Activated CD8-positive, alpha-beta memory T cell treated with anti-CD3 and anti-CD28 coated beads for 36 hours (primary cell): Measurements from ENCODE around the gene ROM1. TPM values are rescaled to one million over a fixed set of nuclear protein-coding genes. Genes with fewer than 3 reads are reported as not detected.

Experiments
- CTCF ChIA-PET: fragments of 350-600 bp; sonication (Branson Sonifier 250); formaldehyde crosslinking; loops from one replicate; lab custom pipeline; 2021; ENCODE audit warnings: antibody characterized with exemption; lab: Charles Lee
- POLR2A ChIA-PET: fragments of 350-600 bp; sonication (Branson Sonifier 250); formaldehyde crosslinking; loops from one replicate; lab custom pipeline; 2021; ENCODE audit warnings: antibody characterized with exemption; lab: Charles Lee
- total RNA-seq, 2 experiments: library from RNA; stranded (reverse); gene quantifications; one replicate each; pipeline ENCODE4 v1.2.3, GENCODE V29; 2021

Gene ROM1
- total RNA-seq, 2 experiments from 2014 or later, result 3.0 to 3.2 TPM

GRCh38 chr11:62649486-62649885 is 36.4 kb downstream of the ROM1 start:
- ChIA-PET POLR2A (interaction anchor here (5.1 kb wide), 1 partner anchor 17 kb away, joined by 45 read pairs; the partner anchor contains the start of genes C11orf98 and CSKMT), CTCF (interaction anchor here (1.3 to 2.1 kb wide), 3 partner anchors 38 to 58 kb away, joined by 4 to 6 read pairs (median 5); partner anchors contain the start of gene TUT1)

GRCh38 chr11:62650283-62650682 is 37.2 kb downstream of the ROM1 start:
- ChIA-PET POLR2A (interaction anchor here (5.1 kb wide), 1 partner anchor 16 kb away, joined by 45 read pairs; the partner anchor contains the start of genes C11orf98 and CSKMT), CTCF (interaction anchor here (0.6 to 1.6 kb wide), 3 partner anchors 15 to 57 kb away, joined by 3 to 5 read pairs (median 3); partner anchors contain the start of genes C11orf98, CSKMT, LBHD1 and UQCC3)

- POLR2A ChIA-PET, result interaction anchor here (1.0 to 1.4 kb wide), 7 partner anchors 10 to 225 kb away, joined by 4 to 19 read pairs (median 5); partner anchors contain the start of genes B3GAT3, C11orf98, CSKMT and LBHD1
- CTCF ChIA-PET, result interaction anchor here (0.8 to 1.0 kb wide), 5 partner anchors 11 to 60 kb away, joined by 3 to 8 read pairs (median 3); partner anchors contain the start of genes B3GAT3, C11orf98 and CSKMT
These were observed 39.3 kb downstream of the ROM1 start for GRCh38 chr11:62652161-62653006.

- ChIA-PET POLR2A (interaction anchor here (0.6 to 1.3 kb wide), 3 partner anchors 13 to 686 kb away, joined by 3 to 5 read pairs (median 4); no protein-coding TSS in a partner anchor), CTCF (interaction anchor here (0.6 to 0.9 kb wide), 2 partner anchors 19 to 43 kb away, joined by 3 to 4 read pairs; no protein-coding TSS in a partner anchor)
These were observed 41.2 kb downstream of the ROM1 start for GRCh38 chr11:62654297-62654696.

- POLR2A ChIA-PET, result interaction anchor here (0.5 to 2.4 kb wide), 2 partner anchors 8 to 11 kb away, joined by 3 to 12 read pairs; partner anchors contain the start of genes C11orf98 and CSKMT
- CTCF ChIA-PET, result interaction anchor here (0.9 to 1.2 kb wide), 2 partner anchors 9 to 12 kb away, joined by 3 read pairs; no protein-coding TSS in a partner anchor
These were observed 43.9 kb downstream of the ROM1 start for GRCh38 chr11:62656796-62657429.

GRCh38 chr11:62664405-62665074 is 51.5 kb downstream of the ROM1 start:
- ChIA-PET POLR2A (interaction anchor here (0.5 to 4.0 kb wide), 34 partner anchors 9 to 997 kb away, joined by 3 to 45 read pairs (median 5); partner anchors contain the start of genes B3GAT3, EEF1G, EML3 and GANAB), CTCF (interaction anchor here (0.6 to 2.0 kb wide), 14 partner anchors 9 to 240 kb away, joined by 3 to 10 read pairs (median 4); partner anchors contain the start of genes B3GAT3, GANAB, INTS5 and TUT1)

Other genes with a start within 250 kb of the ROM1 start
- not detected for gene SCGB1A1, start 194.2 kb upstream of the ROM1 start, total RNA-seq
- gene AHNAK, start 66.5 kb upstream of the ROM1 start, total RNA-seq, result 10 to 100 TPM; 70.7 to 75.1 TPM
- 1,000 to 10,000 TPM; 1,860 to 1,862 TPM for gene EEF1G, start 39.4 kb upstream of the ROM1 start, total RNA-seq
- 10 to 100 TPM; 30.9 to 33.0 TPM for gene TUT1, start 21.7 kb upstream of the ROM1 start, total RNA-seq
- gene MTA2, start 11.4 kb upstream of the ROM1 start, total RNA-seq, result 100 to 1,000 TPM; 214 to 216 TPM
- 100 to 1,000 TPM; 126 to 131 TPM for gene EML3, start 482 bp upstream of the ROM1 start, total RNA-seq
- 10 to 100 TPM; 72.5 to 77.8 TPM for gene B3GAT3, start 8.7 kb downstream of the ROM1 start, total RNA-seq
- 100 to 1,000 TPM; 214 to 215 TPM for gene GANAB, start 33.4 kb downstream of the ROM1 start, total RNA-seq
- gene INTS5, start 40.0 kb downstream of the ROM1 start, total RNA-seq, result 10 to 100 TPM; 43.9 to 44.5 TPM
- 100 to 1,000 TPM; 160 to 172 TPM for gene C11orf98, start 52.0 kb downstream of the ROM1 start, total RNA-seq
- 10 to 100 TPM; 46.9 to 51.0 TPM for gene CSKMT, start 52.1 kb downstream of the ROM1 start, total RNA-seq
- gene UQCC3, start 58.4 kb downstream of the ROM1 start, total RNA-seq, result 1 to 10 TPM; 5.3 to 6.0 TPM
- 10 to 100 TPM; 21.3 to 24.6 TPM for gene LBHD1, start 59.0 kb downstream of the ROM1 start, total RNA-seq
- gene UBXN1, start 65.8 kb downstream of the ROM1 start, total RNA-seq, result 100 to 1,000 TPM; 129 TPM
- under 1 TPM; 0.10 to 0.13 TPM for gene LRRN4CL, start 76.3 kb downstream of the ROM1 start, total RNA-seq
- gene BSCL2, start 94.2 kb downstream of the ROM1 start, total RNA-seq, result 10 to 100 TPM; 32.9 to 39.1 TPM
- gene GNG3, start 94.4 kb downstream of the ROM1 start, total RNA-seq, result not detected
- 10 to 100 TPM; 56.2 to 61.9 TPM for gene HNRNPUL2, start 114.2 kb downstream of the ROM1 start, total RNA-seq
- 10 to 100 TPM; 31.6 to 33.2 TPM for gene TTC9C, start 115.2 kb downstream of the ROM1 start, total RNA-seq
- 1 to 10 TPM; 9.3 to 9.8 TPM for gene ZBTB3, start 140.9 kb downstream of the ROM1 start, total RNA-seq
- gene POLR2G, start 148.3 kb downstream of the ROM1 start, total RNA-seq, result 100 to 1,000 TPM; 137 to 146 TPM
- 10 to 100 TPM; 17.5 to 18.6 TPM for gene TAF6L, start 158.1 kb downstream of the ROM1 start, total RNA-seq
- gene TMEM179B, start 174.1 kb downstream of the ROM1 start, total RNA-seq, result 10 to 100 TPM; 36.1 to 42.7 TPM
- 10 to 100 TPM; 12.4 to 13.1 TPM for gene TMEM223, start 178.7 kb downstream of the ROM1 start, total RNA-seq
- gene NXF1, start 192.2 kb downstream of the ROM1 start, total RNA-seq, result 10 to 100 TPM; 93.1 to 95.4 TPM
- 10 to 100 TPM; 24.9 to 27.0 TPM for gene STX5, start 218.8 kb downstream of the ROM1 start, total RNA-seq
- 1 to 10 TPM in 1 of 2 experiments, not detected in 1; 1.4 TPM for gene TEX54, start 219.6 kb downstream of the ROM1 start, total RNA-seq
- gene WDR74, start 226.3 kb downstream of the ROM1 start, total RNA-seq, result 100 to 1,000 TPM; 122 to 124 TPM